ENCODE data around the gene NAA38. TPM values are rescaled to one million over a fixed set of nuclear protein-coding genes. Genes with fewer than 3 reads are reported as not detected.

The NAA38 gene
- total RNA-seq, 1 experiment from 2014 or later, result 50.2 TPM

- H3K27ac Mint-ChIP-seq, result no peak overlapping the region
- no CpG with 5 or more reads among the region's 13 CpGs for WGBS (ENCODE audit: extremely low coverage, insufficient read length, low lambda C conversion rate)
- H3K27me3 Mint-ChIP-seq (ENCODE audit: low read depth), result no peaks in the 10 kb centered on the region
- no peak overlapping the region for H2AFZ ChIP-seq (ENCODE audit: low read length)
- no peak overlapping the region for H3K9ac ChIP-seq (ENCODE audit: extremely low read depth, insufficient read length, low read length)
- no peak overlapping the region for H2BK5ac ChIP-seq (ENCODE audit: insufficient read length, low read length)
- H2BK15ac ChIP-seq (ENCODE audit: low read depth, low read length), result no peak overlapping the region
- H3K4me3 Mint-ChIP-seq, result no peak overlapping the region
- no peak overlapping the region for H3T11ph ChIP-seq (ENCODE audit: low read length)
- H2BK120ac ChIP-seq (ENCODE audit: low read depth, low read length, poor library complexity, severe bottlenecking), result no peak overlapping the region
- H3K4me2 ChIP-seq (ENCODE audit: insufficient read depth, insufficient read length, low read length), result no peak overlapping the region
- no peaks in the 10 kb centered on the region for H3K4me1 ChIP-seq (ENCODE audit: insufficient read depth, low read length)
- no peak for TF ChIP-seq CTCF (conservative IDR thresholded peaks at IDR 0.05)
- H3K27ac ChIP-seq (ENCODE audit: insufficient read length, low read depth, low read length), result no peak overlapping the region
- H3K27me3 ChIP-seq (ENCODE audit: insufficient read depth, low read length), result no peaks in the 10 kb centered on the region
- H4K8ac ChIP-seq (replicated peaks; ENCODE audit: insufficient read length, low read depth, low read length), result no peak overlapping the region
- no peak overlapping the region for H2BK12ac ChIP-seq (ENCODE audit: insufficient read length, low read depth, low read length)
- DNase-seq, result no peak
- H3K9me3 ChIP-seq (ENCODE audit: control insufficient read depth, low read depth, low read length), result no peaks in the 10 kb centered on the region
- no peak overlapping the region for H2AK5ac ChIP-seq (ENCODE audit: insufficient read length, low read length)
- H3K4ac ChIP-seq (ENCODE audit: low read depth, low read length), result no peak overlapping the region
- no peak overlapping the region for H4K5ac ChIP-seq (ENCODE audit: insufficient read length, low read depth, low read length)
- H2BK20ac ChIP-seq (ENCODE audit: low read depth, low read length, poor library complexity, severe bottlenecking), result no peak overlapping the region
- H3K4me1 Mint-ChIP-seq, result no peaks in the 10 kb centered on the region
- H3K23ac ChIP-seq (ENCODE audit: insufficient read length, low read depth, low read length), result no peak overlapping the region
- H3K36me3 Mint-ChIP-seq (ENCODE audit: insufficient read depth in 1 of 3, low read depth in 3 of 3), result peaks cover 19 to 71% (median 41%) of the 10 kb centered on the region in 3 experiments; a peak in 5 of 7 replicates
- H3K79me1 ChIP-seq (ENCODE audit: insufficient read depth, low read depth, low read length, poor library complexity, severe bottlenecking), result no peaks in the 10 kb centered on the region
- H3K56ac ChIP-seq (ENCODE audit: insufficient read length, low read depth, low read length), result no peak overlapping the region
- no peaks in the 10 kb centered on the region for H3K23me2 ChIP-seq (ENCODE audit: insufficient read length, low read depth, low read length, poor library complexity, severe bottlenecking)
- no peak overlapping the region for H3K14ac ChIP-seq (ENCODE audit: insufficient read depth, low read length)
- H3K79me2 ChIP-seq (ENCODE audit: insufficient read depth, low read length), result no peaks in the 10 kb centered on the region
- no peaks in the 10 kb centered on the region for H3K9me3 Mint-ChIP-seq
- H3K18ac ChIP-seq (ENCODE audit: insufficient read length, low read depth, low read length), result no peak overlapping the region
- H4K20me1 ChIP-seq (ENCODE audit: control insufficient read depth, insufficient read depth, insufficient read length), result no peaks in the 10 kb centered on the region
- H4K91ac ChIP-seq (ENCODE audit: insufficient read length, low read depth, low read length), result no peak overlapping the region
These were observed 39.7 kb upstream of the NAA38 start for GRCh38 chr17:7897090-7897489.

Measured in H9 (cell line).